Stimulated activated CD4-positive, alpha-beta T cell treated with anti-CD3 and anti-CD28 coated beads, Interleukin-15, amount 100 ng/mL, for 24 hours (primary cell): Measurements from ENCODE around the gene CLIP1.
"Not testable (repeated sequence)": the region's sequence is repeated elsewhere in the genome, so short reads cannot be mapped to it uniquely, and the experiment has no call there.

Source experiments
- DNase-seq: peaks from one replicate; pipeline ENCODE4 v3.0.0-alpha.2; 2020

The CLIP1 gene

DNA sequence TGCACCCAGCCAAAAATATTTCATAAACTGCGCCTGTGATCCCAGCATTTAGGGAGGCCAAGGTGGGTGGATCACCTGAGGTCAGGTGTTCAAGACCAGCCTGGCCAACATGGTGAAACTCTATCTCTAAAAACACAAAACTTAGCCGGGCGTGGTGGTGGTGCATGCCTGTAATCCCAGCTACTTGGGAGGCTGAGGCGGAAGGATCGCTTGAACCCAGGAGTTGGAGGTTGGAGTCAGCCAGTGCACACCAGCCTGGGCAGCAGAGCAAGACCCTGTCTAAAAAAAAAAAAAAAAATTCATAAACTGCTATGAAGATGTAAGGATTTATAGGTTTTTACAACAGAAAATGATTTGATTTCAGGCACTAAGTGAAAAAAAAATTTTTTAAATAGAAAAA, 6.6 kb upstream of the CLIP1 start:
- DNase-seq = not testable (repeated sequence)

DNA sequence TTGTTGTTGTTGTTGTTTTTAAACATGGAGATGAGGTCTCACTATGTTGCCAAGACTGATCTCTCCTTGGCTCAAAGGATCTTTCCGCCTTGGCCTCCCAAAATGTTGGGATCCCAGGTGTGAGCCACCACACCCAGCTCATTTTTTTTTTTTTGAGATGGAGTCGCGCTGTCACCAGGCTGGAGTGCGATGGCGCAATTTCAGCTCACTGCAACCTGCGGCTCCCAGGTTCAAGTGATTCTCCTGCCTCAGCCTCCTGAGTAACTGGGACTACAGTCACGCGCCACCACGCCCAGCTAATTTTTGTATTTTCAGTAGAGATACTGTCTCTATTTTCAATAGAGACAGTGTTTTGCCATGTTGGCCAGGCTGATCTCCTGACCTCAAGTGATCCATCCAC, 4.9 kb upstream of the CLIP1 start:
- DNase-seq = no peak

DNA sequence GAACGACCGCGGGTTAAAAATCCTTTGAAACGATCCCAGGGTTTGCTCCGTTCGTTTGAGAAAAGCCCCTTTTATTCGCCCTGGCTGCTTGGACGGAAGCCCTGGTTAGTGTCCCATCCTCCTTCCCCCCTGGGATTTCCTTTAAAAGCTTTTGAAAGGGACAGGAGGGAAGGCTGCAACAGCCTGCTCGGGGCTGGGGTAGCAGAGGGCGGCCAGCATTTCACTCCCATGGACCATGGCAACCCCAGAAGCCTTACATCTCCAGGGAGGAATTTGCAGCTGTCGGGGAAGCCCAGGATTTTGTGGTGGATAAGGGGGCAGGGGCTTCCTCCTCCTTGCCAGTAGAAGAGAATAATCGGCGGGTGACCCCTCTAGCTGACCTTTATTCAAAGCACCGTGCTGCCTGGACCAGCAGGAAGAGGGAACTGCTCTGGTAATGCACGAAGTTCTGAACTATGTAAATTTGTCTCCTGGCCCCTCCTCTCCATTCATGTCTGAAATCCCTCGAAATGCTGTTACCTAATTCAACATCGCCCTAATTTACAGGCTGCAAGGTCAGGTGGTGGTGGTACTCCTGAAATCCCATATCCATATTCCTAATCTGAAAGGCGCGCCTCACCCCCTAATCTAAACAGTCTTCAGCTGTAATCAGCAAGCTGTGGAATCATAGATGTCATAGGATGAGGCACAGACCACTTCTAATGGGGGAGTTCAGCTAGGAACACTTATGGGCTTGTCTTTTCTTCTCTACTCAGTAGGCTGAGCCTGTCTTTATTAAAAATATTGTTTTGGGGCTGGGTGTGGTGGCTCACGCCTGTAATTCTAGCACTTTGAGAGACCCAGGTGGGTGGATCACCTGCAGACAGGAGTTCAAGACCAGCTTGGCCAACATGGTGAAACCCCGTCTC, 1.0 kb upstream of the CLIP1 start:
- DNase-seq = peak; percentile 15

DNA sequence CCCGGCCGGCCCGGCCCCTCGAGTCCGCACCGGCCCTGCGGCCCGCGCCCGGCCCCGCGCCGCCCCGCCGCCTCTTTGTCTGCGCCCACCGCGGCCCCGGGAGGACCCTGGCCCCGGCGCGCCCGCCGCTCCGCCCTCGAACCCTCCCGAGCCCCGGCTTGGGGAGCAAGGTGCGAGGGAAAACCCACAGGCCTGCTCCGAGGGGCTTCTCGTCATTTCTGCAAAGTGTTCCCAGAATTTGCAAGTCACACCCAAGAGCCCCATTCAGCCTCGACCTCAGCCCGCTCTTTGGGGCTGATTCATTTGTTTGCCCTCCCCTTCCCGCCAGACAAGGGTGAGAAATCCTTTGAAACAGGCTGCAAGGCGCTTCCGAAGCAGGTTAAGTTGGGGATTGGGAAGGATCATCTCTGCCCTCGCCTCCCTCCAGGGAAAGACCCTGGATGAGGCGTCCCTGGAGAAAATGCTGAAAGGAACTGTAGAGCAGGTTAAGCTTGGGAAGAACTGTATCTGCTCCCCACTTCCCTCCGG, 325 bp upstream of the CLIP1 start:
- peak; percentile 66 for DNase-seq

DNA sequence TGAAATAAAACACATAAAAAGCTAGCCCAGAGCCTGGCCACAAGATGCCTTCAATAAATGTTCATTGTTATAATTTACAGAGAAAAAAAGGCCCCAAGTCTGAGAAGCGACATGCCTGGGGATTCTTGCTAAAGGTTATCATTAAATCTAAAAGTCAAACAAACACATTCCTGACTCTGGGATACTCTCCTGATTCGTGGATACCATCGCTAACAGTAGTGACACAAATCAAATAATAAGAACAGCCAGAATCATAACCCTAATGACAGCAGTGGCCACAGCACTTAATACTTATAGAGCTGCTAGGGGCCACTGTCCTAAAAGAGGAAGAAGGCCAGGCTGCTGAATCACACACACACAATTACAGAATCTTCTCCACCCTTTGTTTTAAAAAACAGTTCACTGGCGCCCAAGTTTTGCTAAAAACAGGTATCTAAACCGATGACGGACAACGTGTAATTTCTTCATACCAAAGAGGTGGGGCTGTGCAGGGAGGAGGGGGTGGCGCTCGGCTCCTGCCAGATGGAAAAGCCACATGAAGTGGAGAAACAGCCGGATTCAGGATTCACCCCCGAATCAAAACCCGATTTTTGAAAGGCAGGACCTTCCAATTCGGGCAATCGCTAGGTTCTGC, 1.2 kb downstream of the CLIP1 start:
- DNase-seq = peak; percentile 44

DNA sequence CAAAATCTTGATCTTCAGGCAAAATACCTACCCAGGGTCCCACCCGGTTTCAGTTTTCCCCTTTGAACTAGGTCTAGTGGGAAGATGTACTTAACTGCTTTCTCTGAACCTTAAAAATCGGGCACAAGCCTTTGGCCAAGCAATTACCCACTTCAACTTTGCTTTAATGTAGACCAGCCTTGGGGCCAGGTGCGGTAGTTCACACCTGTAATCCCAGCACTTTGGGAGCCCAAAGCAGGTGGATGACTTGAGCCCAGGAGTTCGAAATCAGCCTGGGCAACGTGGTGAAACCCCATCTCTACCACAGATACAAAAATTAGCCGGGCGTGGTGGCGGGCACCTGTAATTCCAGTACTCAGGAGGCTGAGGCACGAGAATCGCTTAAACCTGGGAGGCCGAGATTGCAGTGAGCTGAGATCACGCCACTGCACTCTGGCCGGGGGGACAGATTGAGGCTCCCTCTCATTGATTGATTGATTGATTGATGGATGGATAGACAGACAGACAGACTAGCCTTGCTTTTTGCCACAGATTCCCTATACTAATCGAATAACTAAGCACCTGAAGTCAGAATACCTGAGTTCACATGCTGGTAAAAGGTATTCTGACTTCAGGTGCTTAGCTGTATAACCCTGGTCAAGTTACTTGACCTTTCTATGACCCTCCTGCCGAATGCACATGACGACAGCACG, 1.9 kb downstream of the CLIP1 start:
- DNase-seq = peak; percentile 19

DNA sequence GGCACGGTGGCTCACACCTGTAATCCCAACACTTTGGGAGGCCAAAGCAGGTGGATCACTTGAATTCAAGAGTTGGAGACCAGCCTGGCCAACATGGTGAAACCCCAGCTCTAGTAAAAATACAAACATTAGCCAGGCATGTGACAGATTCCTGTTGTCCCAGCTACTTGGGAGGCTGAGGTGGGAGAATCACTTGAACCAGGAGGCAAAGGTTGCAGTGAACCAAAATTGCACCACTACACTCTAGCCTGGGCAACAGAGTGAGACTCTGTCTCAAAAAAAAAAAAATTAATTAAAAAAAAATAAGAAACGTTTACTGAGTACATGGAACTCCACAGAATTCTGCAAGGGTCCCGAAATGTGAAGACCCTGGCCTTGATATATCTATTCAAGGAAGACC, 3.4 kb downstream of the CLIP1 start:
- not testable (repeated sequence) for DNase-seq

DNA sequence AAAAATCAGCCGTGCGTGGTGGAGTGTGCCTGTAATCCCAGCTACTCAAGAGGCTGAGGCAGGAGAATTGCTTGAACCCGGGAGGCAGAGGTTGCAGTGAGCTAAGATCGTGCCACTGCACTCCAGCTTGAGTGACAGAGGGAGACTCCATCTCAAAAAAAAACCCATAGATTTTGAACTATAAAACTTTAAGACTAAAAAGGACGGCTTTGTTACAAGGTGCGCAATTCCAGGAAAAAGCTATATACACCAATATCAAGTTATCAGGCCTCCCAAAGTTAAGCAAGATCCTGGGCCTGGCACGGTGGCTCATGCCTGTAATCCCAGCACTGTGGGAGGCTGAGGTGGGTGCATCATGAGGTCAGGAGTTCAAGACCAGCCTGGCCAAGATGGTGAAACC, 6.8 kb downstream of the CLIP1 start:
- not testable (repeated sequence) for DNase-seq

DNA sequence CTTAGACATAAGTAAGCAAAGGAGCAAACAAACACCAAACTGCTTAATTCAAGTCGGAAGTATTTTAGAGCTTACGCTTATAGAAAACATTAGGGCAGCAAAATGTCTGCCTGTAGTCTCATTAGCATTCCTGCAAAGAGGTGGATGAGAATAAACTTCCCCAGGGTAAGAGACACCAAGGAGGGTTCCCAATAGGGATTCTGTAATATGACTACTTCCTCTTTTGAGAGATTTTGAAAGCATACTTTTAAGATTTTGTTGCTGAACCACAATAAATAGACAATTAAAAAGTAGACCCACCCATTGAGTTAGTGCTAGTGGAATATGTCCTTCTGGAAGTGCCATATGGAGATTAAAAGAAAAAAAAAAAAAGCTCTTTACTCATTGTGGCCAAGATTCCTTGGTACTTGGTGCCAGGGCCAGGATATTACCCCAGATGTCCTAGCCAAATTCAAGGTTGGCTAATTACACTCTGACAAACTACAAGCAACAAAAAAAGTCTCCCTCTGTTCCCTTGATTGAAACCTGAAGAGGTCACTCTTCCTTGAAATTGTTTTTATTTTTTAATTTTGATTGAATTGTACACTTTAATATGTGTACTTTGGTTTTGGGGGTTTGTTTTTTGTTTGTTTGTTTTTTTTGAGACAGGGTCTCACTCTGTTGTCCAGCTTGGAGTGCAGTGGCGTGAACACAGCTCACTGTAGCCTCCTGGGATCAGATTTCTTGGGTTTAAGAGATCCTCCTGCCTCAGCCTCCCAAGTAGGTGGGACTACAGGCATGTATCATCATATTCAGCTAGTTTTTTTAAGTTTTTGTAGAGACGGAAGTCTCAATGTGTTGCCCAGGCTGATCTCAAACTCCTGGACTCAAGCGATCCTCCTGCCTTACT, 8.7 kb downstream of the CLIP1 start:
- no peak for DNase-seq

DNA sequence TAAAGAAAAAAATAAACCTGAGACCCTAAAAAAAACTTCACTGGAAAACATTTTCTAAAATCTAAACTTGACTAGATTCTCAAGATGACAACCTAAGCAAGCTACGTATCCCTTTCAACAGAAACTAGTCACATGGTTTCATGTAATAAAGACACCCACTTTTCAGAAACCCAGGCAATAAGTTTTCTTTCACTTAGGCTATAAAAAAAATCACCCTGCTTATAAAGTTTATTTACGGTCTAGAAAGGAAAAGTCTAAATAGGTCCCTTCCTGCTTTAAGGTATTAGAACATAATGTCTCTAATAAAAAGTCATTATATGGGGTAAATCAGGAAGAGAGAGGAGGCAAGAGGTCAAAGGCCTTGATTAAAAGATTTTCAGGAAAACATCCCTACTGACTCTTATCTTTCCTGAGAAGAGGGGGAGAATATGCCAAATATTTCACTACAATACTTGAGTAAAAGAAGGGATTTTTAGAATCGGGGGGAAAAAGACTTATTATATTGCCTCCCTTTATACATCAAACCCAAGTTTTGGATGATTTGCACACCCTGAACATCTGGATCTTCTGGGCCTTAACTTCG, 9.5 kb downstream of the CLIP1 start:
- DNase-seq = no peak

DNA sequence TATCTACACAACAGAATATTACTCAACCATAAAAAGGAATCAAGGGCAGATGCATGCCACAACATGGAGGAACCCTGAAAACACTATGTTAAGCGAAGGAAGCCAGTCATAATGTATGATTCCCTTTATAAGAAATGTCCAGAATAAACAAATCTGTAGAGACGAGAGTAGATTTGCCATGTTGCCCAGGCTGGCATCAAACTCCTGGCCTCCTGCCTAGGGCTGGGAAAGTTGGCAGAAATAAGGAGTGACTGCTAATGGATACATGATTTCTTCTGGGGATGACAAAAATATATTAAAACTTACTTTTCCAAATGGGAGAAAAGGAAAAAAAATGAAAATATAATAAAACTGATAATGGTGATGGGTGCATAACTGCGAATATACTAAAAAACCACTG, 10.9 kb downstream of the CLIP1 start:
- DNase-seq = no peak

DNA sequence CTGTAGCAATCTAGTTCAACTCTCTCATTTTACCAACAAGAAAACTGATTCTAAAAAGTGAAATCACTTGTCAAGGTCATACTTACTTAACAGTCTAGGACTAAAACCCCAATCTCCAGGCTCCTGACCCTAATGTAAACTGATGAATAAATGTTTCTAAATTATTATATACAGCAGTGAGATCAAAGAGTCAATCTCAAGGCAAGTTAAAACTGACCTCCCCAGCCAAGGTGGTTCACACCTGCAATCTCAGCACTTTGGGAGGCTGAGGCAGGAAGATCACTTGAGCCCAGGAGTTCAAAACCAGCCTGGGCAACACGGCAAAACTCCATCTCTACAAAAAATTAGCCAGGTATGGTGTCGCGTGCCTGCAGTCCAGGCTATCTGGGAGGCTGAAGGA, 15.3 kb downstream of the CLIP1 start:
- no peak for DNase-seq

DNA sequence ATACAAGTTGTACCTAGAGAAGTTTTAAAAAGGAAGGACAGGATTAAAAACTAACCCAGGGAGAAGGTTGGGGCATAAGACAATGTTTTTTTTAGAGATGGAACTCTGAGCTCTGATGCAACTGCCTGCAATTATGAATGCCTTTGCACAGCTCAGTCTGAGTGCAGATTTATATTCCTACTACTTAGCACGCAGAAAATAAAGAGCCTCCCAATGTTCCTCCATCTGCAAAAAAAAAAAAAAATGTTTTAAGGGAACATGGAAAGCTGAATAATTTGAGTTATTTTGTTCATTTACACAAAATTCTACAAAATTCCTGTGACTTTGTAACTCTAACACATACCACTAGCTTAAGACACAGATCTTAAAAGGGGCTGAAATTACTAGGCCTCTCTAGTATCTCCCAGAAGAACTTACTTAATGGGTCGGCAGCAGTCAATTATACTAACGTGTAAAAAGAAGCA, 15.7 kb downstream of the CLIP1 start:
- no peak for DNase-seq

DNA sequence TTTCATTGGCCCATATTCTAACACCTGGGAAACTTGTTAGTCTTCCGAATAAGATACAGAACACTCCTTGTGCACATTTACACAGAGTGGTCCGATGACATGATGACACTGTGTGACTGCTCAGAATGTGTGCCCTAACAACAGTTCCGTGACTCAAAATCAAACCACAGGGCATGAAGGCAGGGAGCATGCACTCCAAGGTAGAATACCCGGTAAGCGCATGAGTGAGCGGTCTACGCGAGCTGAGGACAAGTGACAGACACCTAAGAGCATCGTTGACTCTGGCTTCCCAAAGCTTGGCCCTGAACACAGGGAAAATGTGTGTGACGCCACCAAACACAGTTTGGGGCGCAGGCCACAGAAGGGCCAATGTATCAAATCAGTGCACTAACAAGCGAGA, 18.6 kb downstream of the CLIP1 start:
- no peak for DNase-seq

DNA sequence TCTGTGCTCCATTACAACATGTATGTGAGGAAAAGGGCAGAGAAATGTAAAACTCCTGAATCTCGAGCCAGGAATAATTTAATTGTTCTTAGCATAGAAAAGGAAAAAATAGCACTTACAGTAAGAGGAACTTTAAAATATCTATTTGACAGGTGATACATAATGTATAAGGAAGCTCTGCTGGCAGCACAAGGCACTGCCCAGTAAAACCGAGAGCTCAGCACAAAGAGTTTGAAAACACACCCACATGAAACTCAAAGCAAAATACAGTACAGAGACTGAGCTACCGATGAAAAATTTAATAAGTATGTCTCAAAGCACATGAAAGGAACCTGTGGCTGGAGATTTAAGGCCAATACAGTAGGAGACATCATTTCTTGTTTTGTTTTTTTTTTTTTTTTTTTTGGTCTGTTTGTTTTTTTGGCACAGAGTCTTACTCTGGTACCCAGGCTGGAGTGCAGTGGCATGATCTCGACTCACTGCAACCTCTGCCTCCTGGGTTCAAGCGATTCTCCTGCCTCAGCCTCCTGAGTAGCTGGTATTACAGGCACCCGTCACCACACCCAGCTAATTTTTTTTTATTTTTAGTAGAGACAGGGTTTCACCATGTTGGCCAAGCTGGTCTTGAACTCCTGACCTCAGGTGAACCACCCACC, 19.2 kb downstream of the CLIP1 start:
- DNase-seq = peak; percentile 19

DNA sequence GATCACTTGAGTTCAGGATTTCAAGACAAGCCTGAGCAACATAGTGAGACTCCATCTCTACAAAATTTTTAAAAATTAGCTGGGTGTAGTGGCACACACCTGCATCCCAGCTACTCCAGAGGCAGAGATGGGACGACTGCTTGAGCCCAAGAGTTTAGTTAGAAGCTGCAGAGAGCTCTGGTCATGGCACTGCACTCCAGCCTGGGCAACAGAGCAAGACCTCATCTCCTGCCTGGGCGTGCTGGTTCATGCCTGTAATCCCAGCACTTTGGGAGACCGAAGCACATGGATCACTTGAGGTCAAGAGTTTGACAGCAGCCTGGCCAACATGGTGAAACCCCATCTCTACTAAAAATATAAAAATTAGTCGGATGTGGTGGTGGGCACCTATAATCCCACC, 20.2 kb downstream of the CLIP1 start:
- no peak for DNase-seq

DNA sequence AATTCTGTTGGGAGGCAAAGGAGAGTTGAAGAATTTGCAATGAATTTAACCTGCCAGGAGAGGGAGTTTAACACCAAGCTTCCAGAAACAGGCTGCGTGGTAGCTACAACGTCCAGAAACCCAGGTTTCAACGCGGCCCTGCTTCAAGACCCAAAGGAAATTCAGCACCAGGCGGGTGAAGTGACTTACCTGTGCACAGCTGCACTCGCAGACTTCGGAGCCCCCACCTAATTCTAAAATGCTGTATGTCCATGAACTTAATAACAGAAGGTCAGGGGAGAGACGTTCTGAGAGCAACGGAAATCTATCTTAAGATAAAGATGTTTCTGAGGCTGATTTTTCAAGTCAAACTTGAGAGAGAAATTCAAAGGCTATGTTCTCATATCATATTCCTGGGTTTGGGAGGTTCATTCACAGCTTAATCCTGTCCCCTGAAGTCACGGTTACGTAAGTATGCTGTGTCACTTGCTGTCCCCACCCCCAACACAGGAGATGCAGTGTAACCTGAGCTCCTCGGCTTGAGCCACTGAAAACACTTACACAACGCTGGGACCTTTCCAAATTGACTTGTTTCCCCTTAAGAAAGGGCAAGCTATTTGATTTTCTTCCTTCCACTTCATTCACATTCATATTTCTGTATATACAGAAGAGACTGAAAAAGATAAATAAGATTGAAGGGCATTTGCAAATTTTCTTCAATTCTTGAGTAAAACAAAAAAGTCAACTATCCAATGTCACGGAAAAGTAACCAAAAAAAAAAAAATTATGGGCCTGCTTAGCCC, 22.7 kb downstream of the CLIP1 start:
- peak; percentile 58 for DNase-seq

DNA sequence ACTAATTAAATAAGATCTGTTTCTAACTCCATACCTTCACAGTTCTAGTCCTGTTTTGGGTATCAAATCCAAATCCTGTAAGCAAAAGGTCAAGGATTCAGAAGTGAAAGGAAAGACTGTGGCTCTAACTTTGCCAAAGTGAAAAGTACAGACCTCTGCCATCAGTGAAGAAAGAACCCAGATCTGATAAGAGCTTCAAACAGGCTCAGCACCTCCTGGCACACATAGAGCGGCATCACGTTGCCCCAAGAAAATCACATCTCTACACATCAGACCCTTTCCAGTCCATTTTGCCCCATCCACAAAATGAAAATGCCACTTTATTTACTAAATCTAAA, 23.2 kb downstream of the CLIP1 start:
- DNase-seq = no peak

DNA sequence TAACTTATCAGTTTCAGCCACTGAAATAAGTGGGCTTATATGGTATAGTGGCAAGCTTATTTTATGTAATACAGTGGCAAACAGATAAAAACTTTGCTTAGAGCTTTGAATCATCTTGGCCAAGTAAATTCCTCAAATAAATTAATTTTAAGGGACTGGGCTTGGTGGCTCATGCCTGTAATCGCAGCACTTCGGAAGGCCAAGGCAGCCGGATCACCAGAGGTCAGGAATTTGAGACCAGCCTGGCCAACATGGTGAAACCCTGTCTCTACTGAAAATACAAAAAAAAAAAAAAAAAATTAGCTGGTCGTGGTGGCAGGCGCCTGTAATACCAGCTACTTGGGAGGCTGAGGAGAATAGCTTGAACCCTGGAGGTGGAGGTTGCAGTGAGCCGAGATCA, 24.5 kb downstream of the CLIP1 start:
- not testable (repeated sequence) for DNase-seq

DNA sequence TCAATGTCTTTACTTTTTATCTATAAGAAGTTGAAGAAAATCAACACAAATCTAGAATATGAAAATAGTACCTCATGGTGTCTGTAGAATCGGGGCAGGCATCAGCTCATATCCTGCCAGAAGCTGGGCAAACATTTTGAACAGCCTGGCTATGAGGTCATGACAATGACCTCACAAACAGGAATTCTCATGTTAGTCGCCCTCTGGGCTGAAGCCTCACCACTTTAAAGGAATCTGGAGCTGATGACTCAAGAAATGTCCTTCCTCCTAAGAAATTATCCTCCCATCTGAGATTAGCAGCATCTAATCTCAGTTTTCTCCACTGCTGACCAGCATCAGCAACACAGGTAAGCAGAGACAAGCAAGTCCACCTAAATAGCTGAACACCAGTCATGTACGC, 27.1 kb downstream of the CLIP1 start:
- no peak for DNase-seq
